Liver (tissue), 9 donors: Measurements from ENCODE around the gene COMMD7. TPM values are rescaled to one million over a fixed set of nuclear protein-coding genes. Genes with fewer than 3 reads are reported as not detected.
"Not testable (repeated sequence)": the region's sequence is repeated elsewhere in the genome, so short reads cannot be mapped to it uniquely, and the experiment has no call there.

Experiments
- DNase-seq: peaks from one replicate; pipeline ENCODE4 v3.0.0-alpha.2; 2017; ENCODE audit warnings: low spot score
- H3K27ac ChIP-seq, 2 donors: one replicate each; pipeline ENCODE4 v1.7.0; 2013; ENCODE audit warnings: inconsistent platforms in 2 of 2, low read length in 2 of 2, control low read depth in 1 of 2, low read depth in 1 of 2, mild to moderate bottlenecking in 1 of 2
- H3K27me3 ChIP-seq, 4 donors: one replicate each; pipeline versions ENCODE4 v1.6.1 to v1.7.0; 2013; ENCODE audit warnings: low read length in 3 of 4, inconsistent platforms in 1 of 4, mild to moderate bottlenecking in 1 of 4, moderate library complexity in 1 of 4; ENCODE audit not compliant: control insufficient read depth in 4 of 4, insufficient read depth in 4 of 4
- H3K36me3 ChIP-seq, 4 donors: one replicate each; pipeline versions ENCODE4 v1.6.1 to v1.7.0; 2013; ENCODE audit warnings: low read length in 3 of 4, mild to moderate bottlenecking in 3 of 4, low read depth in 1 of 4, moderate library complexity in 1 of 4; ENCODE audit not compliant: control insufficient read depth in 4 of 4, insufficient read depth in 3 of 4
- H3K4me1 ChIP-seq, 4 donors: one replicate each; pipeline versions ENCODE4 v1.6.1 to v1.7.0; 2013; ENCODE audit warnings: low read length in 3 of 4, mild to moderate bottlenecking in 3 of 4, moderate library complexity in 1 of 4; ENCODE audit not compliant: control insufficient read depth in 4 of 4, insufficient read depth in 4 of 4
- H3K4me3 ChIP-seq, 3 donors: one replicate each; pipeline versions ENCODE4 v1.6.1 to v1.7.0; 2013; ENCODE audit warnings: low read length in 3 of 3, control low read depth in 1 of 3, low read depth in 1 of 3, mild to moderate bottlenecking in 1 of 3
- H3K9ac ChIP-seq, 2 donors: one replicate each; pipeline ENCODE4 v1.7.0; 2013; ENCODE audit warnings: low read length in 2 of 2, mild to moderate bottlenecking in 2 of 2, moderate library complexity in 2 of 2, control low read depth in 1 of 2, low read depth in 1 of 2
- H3K9me3 ChIP-seq, 4 donors: one replicate each; pipeline versions ENCODE4 v1.6.1 to v1.7.0; 2013; ENCODE audit warnings: low read length in 3 of 4; ENCODE audit not compliant: control insufficient read depth in 4 of 4
- ATF3 ChIP-seq: IDR thresholded peaks from 2 replicates; pipeline ENCODE4 v1.6.1; 2016; ENCODE audit warnings: antibody characterized with exemption
- CTCF ChIP-seq: fragments of 150-350 bp; IDR thresholded peaks from 2 replicates; pipeline ENCODE4 v1.5.1; 2017; ENCODE audit warnings: improper control_type of control experiment, low read depth, low read length; ENCODE audit not compliant: missing input control
- EGR1 ChIP-seq, 2 donors: IDR thresholded peaks; 2 replicates each; pipeline ENCODE4 v1.6.1; 2016 to 2018; ENCODE audit warnings: antibody characterized with exemption in 2 of 2, low read depth in 2 of 2
- FOXA1 ChIP-seq: IDR thresholded peaks from 2 replicates; pipeline ENCODE4 v1.6.1; 2016; ENCODE audit warnings: antibody characterized with exemption
- FOXA2 ChIP-seq: IDR thresholded peaks from 2 replicates; pipeline ENCODE4 v1.6.1; 2016; ENCODE audit warnings: antibody characterized with exemption
- GABPA ChIP-seq, 2 donors: IDR thresholded peaks in 1 of 2; conservative IDR thresholded peaks in 1 of 2; 2 replicates each; pipeline ENCODE4 v1.6.1; 2016; ENCODE audit warnings: antibody characterized with exemption in 2 of 2, mild to moderate bottlenecking in 1 of 2, moderate library complexity in 1 of 2
- HNF4A ChIP-seq, 2 donors: conservative IDR thresholded peaks; 2 replicates each; pipeline ENCODE4 v1.6.1; 2016; ENCODE audit warnings: antibody characterized with exemption in 2 of 2, mild to moderate bottlenecking in 2 of 2
- HNF4G ChIP-seq: IDR thresholded peaks from 2 replicates; pipeline ENCODE4 v1.6.1; 2016; ENCODE audit warnings: antibody characterized with exemption
- JUND ChIP-seq, 2 donors: IDR thresholded peaks; 2 replicates each; pipeline ENCODE4 v1.6.1; 2016; ENCODE audit warnings: antibody characterized with exemption in 2 of 2
- MAX ChIP-seq: IDR thresholded peaks from 2 replicates; pipeline ENCODE4 v1.6.1; 2016; ENCODE audit warnings: antibody characterized with exemption
- NR2F2 ChIP-seq: IDR thresholded peaks from 2 replicates; pipeline ENCODE4 v1.6.1; 2016; ENCODE audit warnings: antibody characterized with exemption
- RAD21 ChIP-seq, 2 donors: IDR thresholded peaks; 2 replicates each; pipeline ENCODE4 v1.6.1; 2016; ENCODE audit warnings: antibody characterized with exemption in 2 of 2, mild to moderate bottlenecking in 2 of 2
- REST ChIP-seq: IDR thresholded peaks from 2 replicates; pipeline ENCODE4 v1.6.1; 2016; ENCODE audit warnings: antibody characterized with exemption, mild to moderate bottlenecking
- RXRA ChIP-seq, 2 donors: IDR thresholded peaks; 2 replicates each; pipeline ENCODE4 v1.6.1; 2017 to 2018; ENCODE audit warnings: antibody characterized with exemption in 2 of 2, mild to moderate bottlenecking in 1 of 2
- SP1 ChIP-seq: IDR thresholded peaks from 2 replicates; pipeline ENCODE4 v1.6.1; 2018; ENCODE audit warnings: antibody characterized with exemption, mild to moderate bottlenecking
- TAF1 ChIP-seq: conservative IDR thresholded peaks from 2 replicates; pipeline ENCODE4 v1.6.1; 2016; ENCODE audit warnings: antibody characterized with exemption, mild to moderate bottlenecking
- YY1 ChIP-seq: IDR thresholded peaks from 2 replicates; pipeline ENCODE4 v1.6.1; 2016; ENCODE audit warnings: antibody characterized with exemption, mild to moderate bottlenecking
- ZBTB33 ChIP-seq: IDR thresholded peaks from 2 replicates; pipeline ENCODE4 v1.6.1; 2016; ENCODE audit warnings: antibody characterized with exemption
- WGBS: extraction: QIAGEN DNeasy Blood & Tissue Kit; methylation state at CpG from one replicate; pipeline ENCODE4 v1.1.7; 2013; 5-methylcytosine and 5-hydroxymethylcytosine counted together
- polyA plus RNA-seq, 2 donors: library from polyadenylated mRNA; stranded (reverse) in 1 of 2; unstranded in 1 of 2; fragments of 200-250 nt in 1 of 2; fragments of >200 nt in 1 of 2; fragmentation: Nextera tagmentation in 1 of 2; extraction: Ambion mirVana in 1 of 2; gene quantifications; one replicate each; pipeline versions ENCODE4 v1.2.1 to v1.2.3, GENCODE V29; 2013 to 2015
- total RNA-seq, 2 donors: library from RNA; depleted of rRNA; stranded (reverse); fragments of >200 nt; gene quantifications; one replicate each; pipeline ENCODE4 v1.2.3, GENCODE V29; 2014
- donor health status: healthy.
- donor health status: healthy.
- donor health status: healthy.
- donor health status: healthy.
- donor health status: healthy.

The COMMD7 gene
- total and polyA plus RNA-seq, 4 donors: 8.3 to 42.7 (median 15.5) TPM

- TF ChIP-seq TAF1: no peak
- no peak for TF ChIP-seq HNF4G
- TF ChIP-seq JUND (IDR thresholded peaks at IDR 0.05): no peak
- no peak for TF ChIP-seq GABPA (IDR thresholded peaks at IDR 0.05 in 1 of 2, conservative IDR thresholded peaks at IDR 0.05 in 1 of 2)
- TF ChIP-seq ZBTB33: no peak
- TF ChIP-seq SP1: no peak
- TF ChIP-seq ATF3: no peak
- TF ChIP-seq HNF4A (conservative IDR thresholded peaks at IDR 0.05): no peak
- TF ChIP-seq REST: no peak
- TF ChIP-seq EGR1 (IDR thresholded peaks at IDR 0.05; ENCODE audit: low read depth in 2 of 2): no peak
- TF ChIP-seq FOXA2: no peak
- no peak for TF ChIP-seq RAD21 (IDR thresholded peaks at IDR 0.05)
- TF ChIP-seq MAX: no peak
- TF ChIP-seq NR2F2: no peak
- no peak for TF ChIP-seq RXRA (IDR thresholded peaks at IDR 0.05)
- no peak for TF ChIP-seq YY1
- no peak for TF ChIP-seq CTCF
- no peak for TF ChIP-seq FOXA1
- Histone ChIP-seq H3K36me3 (peaks cover 0 to 9% (median 5%) of the 10 kb centered on the region in 4 donors), H3K4me3 (no peak overlapping the region), H3K27ac (no peak overlapping the region), H3K4me1 (no peaks in the 10 kb centered on the region), H3K9me3 (no peaks in the 10 kb centered on the region), H3K27me3 (no peaks in the 10 kb centered on the region), H3K9ac (no peak overlapping the region)
- no peak for DNase-seq
- WGBS: 97% methylated on average over 3 of the region's 3 CpGs
These were observed 45.7 kb downstream of the COMMD7 start for GRCh38 chr20:32697608-32698007.

GRCh38 chr20:32695089-32695488, 48.2 kb downstream of the COMMD7 start:
- no peak overlapping the region for H3K27ac ChIP-seq
- H3K9ac ChIP-seq: no peak overlapping the region
- no peaks in the 10 kb centered on the region for H3K27me3 ChIP-seq
- TF ChIP-seq EGR1 (IDR thresholded peaks at IDR 0.05; ENCODE audit: low read depth in 2 of 2): no peak
- TF ChIP-seq SP1: no peak
- TF ChIP-seq HNF4G: no peak
- TF ChIP-seq ZBTB33: no peak
- TF ChIP-seq GABPA (IDR thresholded peaks at IDR 0.05 in 1 of 2, conservative IDR thresholded peaks at IDR 0.05 in 1 of 2): no peak
- no peak for TF ChIP-seq HNF4A (conservative IDR thresholded peaks at IDR 0.05)
- TF ChIP-seq ATF3: no peak
- H3K4me1 ChIP-seq: no peaks in the 10 kb centered on the region
- H3K36me3 ChIP-seq: peaks cover 0 to 3% (median 1%) of the 10 kb centered on the region in 4 donors
- DNase-seq: no peak
- H3K9me3 ChIP-seq: no peaks in the 10 kb centered on the region
- H3K4me3 ChIP-seq: no peak overlapping the region

GRCh38 chr20:32688966-32689365, 54.3 kb downstream of the COMMD7 start:
- not testable (repeated sequence) for H3K4me1 ChIP-seq, H3K27ac ChIP-seq, DNase-seq

More at GRCh38 chr20:32688966-32689365, 54.3 kb downstream of the COMMD7 start:
- H3K27me3 ChIP-seq, H3K36me3 ChIP-seq, H3K9me3 ChIP-seq, H3K4me3 ChIP-seq, H3K9ac ChIP-seq: not testable (repeated sequence)
- WGBS: 98% methylated on average over 1 of the region's 1 CpG
